Left kidney (tissue), 2 donors: Measurements from ENCODE around the gene DDX11. TPM values are rescaled to one million over a fixed set of nuclear protein-coding genes. Genes with fewer than 3 reads are reported as not detected.
"Not testable (repeated sequence)": the region's sequence is repeated elsewhere in the genome, so short reads cannot be mapped to it uniquely, and the experiment has no call there.

ENCODE experiments used
- DNase-seq: peaks from one replicate; pipeline ENCODE4 v3.0.0-alpha.2; 2013
- polyA plus RNA-seq: library from polyadenylated mRNA; unstranded; fragments of 120-200 nt; gene quantifications from one replicate; pipeline ENCODE4 v1.2.1, GENCODE V29; 2013; ENCODE audit not compliant: insufficient read length

DDX11 gene
- polyA plus RNA-seq, 1 donor: 75.7 TPM

GRCh38 chr12:31122481-31122880 is 48.8 kb downstream of the DDX11 start:
- DNase-seq: no peak

- not testable (repeated sequence) for DNase-seq
Measured at GRCh38 chr12:31124158-31124557, 50.5 kb downstream of the DDX11 start.

GRCh38 chr12:31125171-31125570 is 51.5 kb downstream of the DDX11 start:
- not testable (repeated sequence) for DNase-seq

- DNase-seq: not testable (repeated sequence)
Measured at GRCh38 chr12:31127209-31127848, 53.7 kb downstream of the DDX11 start.

- not testable (repeated sequence) for DNase-seq
Measured at GRCh38 chr12:31136581-31136980, 62.9 kb downstream of the DDX11 start.

DNA sequence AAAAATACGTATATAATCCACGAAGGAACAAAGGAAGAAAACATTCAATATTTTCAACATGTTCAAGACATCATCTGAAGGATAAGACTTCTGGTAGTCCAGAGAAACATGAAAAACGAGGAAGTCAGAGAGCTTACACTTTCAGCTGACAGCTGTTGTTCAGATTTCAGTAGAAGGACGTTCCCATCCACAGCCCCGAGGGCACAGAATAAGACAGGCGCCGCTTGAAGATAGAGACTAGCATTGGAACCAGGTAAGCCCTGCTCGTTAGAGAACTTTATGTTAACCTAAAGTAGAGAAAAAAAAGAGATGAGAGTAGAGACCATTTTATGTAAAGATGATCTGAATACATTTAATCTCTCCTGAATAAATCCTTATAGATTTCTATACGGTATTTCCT is 71.1 kb downstream of the DDX11 start:
- not testable (repeated sequence) for DNase-seq

DNA sequence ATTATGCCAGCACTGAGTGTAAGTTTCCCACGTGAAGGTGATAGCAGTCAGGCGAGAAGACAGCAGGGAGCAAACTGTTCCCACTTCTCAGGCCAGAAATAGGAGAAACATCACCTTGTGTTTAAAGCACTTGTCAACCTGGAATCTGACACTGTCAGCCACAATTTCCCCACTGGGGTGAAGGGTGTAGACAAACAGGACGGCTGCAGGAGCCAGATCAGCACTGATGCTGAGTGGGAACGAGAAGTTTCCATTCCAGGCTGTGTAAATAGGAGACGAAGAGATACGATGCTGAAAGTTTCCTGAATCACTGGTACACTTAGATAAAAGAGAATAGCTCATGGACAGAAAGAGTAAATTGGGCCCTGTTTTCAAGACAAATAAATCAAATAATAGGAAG is 71.6 kb downstream of the DDX11 start:
- not testable (repeated sequence) for DNase-seq

DNA sequence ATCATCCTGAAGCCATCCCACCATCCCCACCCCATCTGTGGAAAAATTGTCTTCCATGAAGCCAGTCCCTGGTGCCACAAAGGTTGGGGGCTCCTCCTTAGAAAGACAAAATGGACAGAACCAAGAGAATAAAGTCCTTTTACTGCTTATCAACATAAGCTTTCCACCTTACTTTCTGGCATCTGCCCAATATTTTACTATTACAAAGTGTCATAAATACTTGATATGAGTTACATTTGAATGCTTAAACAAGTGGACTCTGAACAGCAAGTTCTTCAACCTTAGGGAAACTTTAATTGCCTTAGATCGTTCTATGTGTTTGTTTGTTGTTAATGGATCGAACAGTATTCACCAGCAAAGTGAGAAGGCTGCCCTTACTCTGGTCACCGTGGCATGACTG is 73.8 kb downstream of the DDX11 start:
- not testable (repeated sequence) for DNase-seq

GRCh38 chr12:31150766-31151165 is 77.1 kb downstream of the DDX11 start:
- DNase-seq: not testable (repeated sequence)

Other genes starting within 250 kb of the DDX11 start
- gene TSPAN11, start 147.1 kb upstream of the DDX11 start, polyA plus RNA-seq: 5.3 TPM